ENCODE results near the gene SIDT2.
A peak's percentile ranks its signal among the peaks of the same experiment; 100 is the strongest.

Gene SIDT2

GRCh38 chr11:117222991-117223740 is 44.6 kb downstream of the SIDT2 start:
- H3K36me3 ChIP-seq: peaks cover 58% of the 10 kb centered on the region

GRCh38 chr11:117223741-117224689 is 45.5 kb downstream of the SIDT2 start:
- Histone ChIP-seq H3K36me3 (peaks cover 56% of the 10 kb centered on the region), H3K4me1 (no peaks in the 10 kb centered on the region), H3K27me3 (no peaks in the 10 kb centered on the region), H3K9me3 (no peaks in the 10 kb centered on the region), H3K4me3 (ENCODE audit: low read depth, low read length) (no peak overlapping the region)
- DNase-seq: no peak
- no peak for TF ChIP-seq CTCF (IDR thresholded peaks at IDR 0.05; ENCODE audit: low read depth, low read length)

More at GRCh38 chr11:117222991-117223740, 44.6 kb downstream of the SIDT2 start:
- Histone ChIP-seq H3K4me1 (no peaks in the 10 kb centered on the region), H3K9me3 (no peaks in the 10 kb centered on the region), H3K4me3 (ENCODE audit: low read depth, low read length) (no peak overlapping the region), H3K27me3 (no peaks in the 10 kb centered on the region)
- no peak for DNase-seq
- no peak for TF ChIP-seq CTCF (IDR thresholded peaks at IDR 0.05; ENCODE audit: low read depth, low read length)

GRCh38 chr11:117225553-117226170 is 47.1 kb downstream of the SIDT2 start:
- no peak overlapping the region for H3K4me3 ChIP-seq (ENCODE audit: low read depth, low read length)
- H3K4me1 ChIP-seq: no peaks in the 10 kb centered on the region
- H3K36me3 ChIP-seq: peaks cover 59% of the 10 kb centered on the region
- H3K9me3 ChIP-seq: no peaks in the 10 kb centered on the region
- no peak for TF ChIP-seq CTCF (IDR thresholded peaks at IDR 0.05; ENCODE audit: low read depth, low read length)
- DNase-seq: no peak
- no peaks in the 10 kb centered on the region for H3K27me3 ChIP-seq

- Histone ChIP-seq H3K4me1 (no peaks in the 10 kb centered on the region), H3K36me3 (peaks cover 56% of the 10 kb centered on the region), H3K4me3 (ENCODE audit: low read depth, low read length) (no peak overlapping the region), H3K27me3 (no peaks in the 10 kb centered on the region), H3K9me3 (no peaks in the 10 kb centered on the region)
- peak; percentile 91 for TF ChIP-seq CTCF (IDR thresholded peaks at IDR 0.05; ENCODE audit: low read depth, low read length)
- peak; percentile 61 for DNase-seq
Measured at GRCh38 chr11:117226388-117227385, 48.1 kb downstream of the SIDT2 start.

- H3K4me3 ChIP-seq (ENCODE audit: low read depth, low read length): no peak overlapping the region
- no peaks in the 10 kb centered on the region for H3K9me3 ChIP-seq
- H3K27me3 ChIP-seq: no peaks in the 10 kb centered on the region
- H3K4me1 ChIP-seq: no peaks in the 10 kb centered on the region
- no peak for DNase-seq
- no peak for TF ChIP-seq CTCF (IDR thresholded peaks at IDR 0.05; ENCODE audit: low read depth, low read length)
- H3K36me3 ChIP-seq: peaks cover 46% of the 10 kb centered on the region
Measured at GRCh38 chr11:117228091-117228490, 49.5 kb downstream of the SIDT2 start.
